OCI-LY1 (cell line): ENCODE data around the gene PPP2R5C.
"Not testable (repeated sequence)": the region's sequence is repeated elsewhere in the genome, so short reads cannot be mapped to it uniquely, and the experiment has no call there.

Experiments used
- H2AFZ ChIP-seq: fragments of 200-600 bp; sonication (generic), shearing (Covaris generic); 2 replicates; pipeline ENCODE4 v1.6.0; 2014; ENCODE audit warnings: antibody characterized with exemption, mild to moderate bottlenecking, low read length
- H3F3A ChIP-seq: fragments of 200-600 bp; sonication (generic), shearing (Covaris generic); 2 replicates; pipeline ENCODE4 v1.6.0; 2014; ENCODE audit warnings: mild to moderate bottlenecking, antibody characterized with exemption, low read length, moderate library complexity; ENCODE audit not compliant: insufficient read depth
- H3K27ac ChIP-seq: fragments of 200-600 bp; sonication (generic); 2 replicates; pipeline ENCODE4 v1.5.1; 2014; ENCODE audit warnings: low read length, mixed run types, mild to moderate bottlenecking, low read depth; ENCODE audit not compliant: poor library complexity, severe bottlenecking
- H3K27me3 ChIP-seq: fragments of 200-600 bp; sonication (generic); 2 replicates; pipeline ENCODE4 v1.6.0; 2014; ENCODE audit warnings: antibody characterized with exemption, mild to moderate bottlenecking, low read length, moderate library complexity; ENCODE audit not compliant: insufficient read depth
- H3K36me3 ChIP-seq: fragments of 200-600 bp; sonication (generic); 2 replicates; pipeline ENCODE4 v1.6.1; 2014; ENCODE audit warnings: mild to moderate bottlenecking, antibody characterized with exemption, low read length, moderate library complexity, mixed read lengths; ENCODE audit not compliant: insufficient read depth
- H3K4me1 ChIP-seq: fragments of 200-600 bp; sonication (generic); 2 replicates; pipeline ENCODE4 v1.5.1; 2014; ENCODE audit warnings: mild to moderate bottlenecking, low read length, moderate library complexity; ENCODE audit not compliant: insufficient read depth, severe bottlenecking
- H3K4me2 ChIP-seq: fragments of 200-600 bp; sonication (generic), shearing (Covaris generic); 2 replicates; pipeline ENCODE4 v1.6.1; 2014; ENCODE audit warnings: low read length
- H3K4me3 ChIP-seq: fragments of 200-600 bp; sonication (generic); 2 replicates; pipeline ENCODE4 v1.5.1; 2014; ENCODE audit warnings: low read length, low read depth, mild to moderate bottlenecking, mixed read lengths; ENCODE audit not compliant: poor library complexity, severe bottlenecking
- H3K79me2 ChIP-seq: fragments of 200-600 bp; shearing (Covaris generic); 2 replicates; pipeline ENCODE4 v1.6.1; 2016; ENCODE audit warnings: mixed run types, low read length, mixed read lengths; ENCODE audit not compliant: insufficient read depth
- H3K9ac ChIP-seq: fragments of 200-600 bp; sonication (generic), shearing (Covaris generic); 2 replicates; pipeline ENCODE4 v1.6.1; 2014; ENCODE audit warnings: mild to moderate bottlenecking, low read length, mixed read lengths
- H3K9me2 ChIP-seq: fragments of 200-600 bp; sonication (generic), shearing (Covaris generic); 2 replicates; pipeline ENCODE4 v1.6.1; 2014; ENCODE audit warnings: low read depth, mild to moderate bottlenecking, low read length, mixed read lengths
- H3K9me3 ChIP-seq: fragments of 200-600 bp; shearing (Covaris generic); 2 replicates; pipeline ENCODE4 v1.6.1; 2014; ENCODE audit warnings: low read length, mixed read lengths
- H4K20me1 ChIP-seq: fragments of 200-600 bp; sonication (generic), shearing (Covaris generic); 2 replicates; pipeline ENCODE4 v1.6.0; 2016; ENCODE audit warnings: mild to moderate bottlenecking, low read length; ENCODE audit not compliant: insufficient read depth
- CTCF ChIP-seq: fragments of 200-600 bp; sonication (generic), shearing (Covaris generic); IDR thresholded peaks from 2 replicates; pipeline ENCODE4 v1.5.1; 2017; ENCODE audit warnings: mild to moderate bottlenecking, antibody characterized with exemption, low read length, moderate library complexity, mixed read lengths
- EZH2 ChIP-seq: fragments of 200-600 bp; sonication (generic), shearing (Covaris generic); IDR thresholded peaks from 2 replicates; pipeline ENCODE4 v1.8.0; 2017; ENCODE audit warnings: borderline replicate concordance, mixed run types, mild to moderate bottlenecking, antibody characterized with exemption, low read length, moderate library complexity, mixed read lengths

The PPP2R5C gene

GRCh38 chr14:101739446-101740141, 21.9 kb upstream of the PPP2R5C start:
- Histone ChIP-seq H3K9me3 (peaks cover 8% of the 10 kb centered on the region), H4K20me1 (no peaks in the 10 kb centered on the region), H3K4me1 (no peaks in the 10 kb centered on the region), H2AFZ (no peak overlapping the region), H3K9me2 (no peaks in the 10 kb centered on the region), H3F3A (no peaks in the 10 kb centered on the region), H3K9ac (no peak overlapping the region), H3K4me2 (no peak overlapping the region), H3K27ac (no peak overlapping the region), H3K36me3 (no peaks in the 10 kb centered on the region; the same call in 1 of the 2 replicates), H3K79me2 (no peaks in the 10 kb centered on the region), H3K27me3 (0 out of 2 replicates have a peak, but pooled peaks cover 5% of the 10 kb centered on the region), H3K4me3 (no peak overlapping the region)
- TF ChIP-seq CTCF (no peak), EZH2 (no peak)

GRCh38 chr14:101740981-101741380, 20.5 kb upstream of the PPP2R5C start:
- no peak for TF ChIP-seq CTCF
- TF ChIP-seq EZH2 = no peak
- Histone ChIP-seq H3K36me3 (no peaks in the 10 kb centered on the region; the same call in 1 of the 2 replicates), H3K9me3 (peaks cover 8% of the 10 kb centered on the region), H2AFZ (no peak overlapping the region), H3K4me3 (no peak overlapping the region), H4K20me1 (no peaks in the 10 kb centered on the region), H3K4me1 (no peaks in the 10 kb centered on the region), H3K9ac (no peak overlapping the region), H3F3A (no peaks in the 10 kb centered on the region), H3K9me2 (no peaks in the 10 kb centered on the region), H3K4me2 (no peak overlapping the region), H3K27ac (no peak overlapping the region), H3K27me3 (0 out of 2 replicates have a peak, but pooled peaks cover 1% of the 10 kb centered on the region), H3K79me2 (no peaks in the 10 kb centered on the region)

GRCh38 chr14:101743701-101744100, 17.8 kb upstream of the PPP2R5C start:
- Histone ChIP-seq H2AFZ (no peak overlapping the region), H3K27ac (no peak overlapping the region), H3K4me1 (no peaks in the 10 kb centered on the region), H3K9ac (no peak overlapping the region), H3K79me2 (no peaks in the 10 kb centered on the region), H3K9me2 (no peaks in the 10 kb centered on the region), H3K9me3 (peaks cover 8% of the 10 kb centered on the region), H3K27me3 (no peaks in the 10 kb centered on the region), H3K36me3 (no peaks in the 10 kb centered on the region; the same call in 1 of the 2 replicates), H3F3A (no peaks in the 10 kb centered on the region), H3K4me3 (no peak overlapping the region), H4K20me1 (no peaks in the 10 kb centered on the region), H3K4me2 (no peak overlapping the region)
- no peak for TF ChIP-seq EZH2

- H3F3A ChIP-seq, H3K9me2 ChIP-seq, H3K4me3 ChIP-seq, H3K9me3 ChIP-seq, H3K27me3 ChIP-seq, H2AFZ ChIP-seq, H3K4me2 ChIP-seq, H3K36me3 ChIP-seq, H3K27ac ChIP-seq, H3K79me2 ChIP-seq, H3K4me1 ChIP-seq, H3K9ac ChIP-seq, H4K20me1 ChIP-seq: not testable (repeated sequence)
Measured at GRCh38 chr14:101744382-101744781, 17.1 kb upstream of the PPP2R5C start.

GRCh38 chr14:101749756-101750155, 11.8 kb upstream of the PPP2R5C start:
- not testable (repeated sequence) for H3F3A ChIP-seq, H4K20me1 ChIP-seq, H3K27me3 ChIP-seq, H2AFZ ChIP-seq, H3K9me2 ChIP-seq, H3K4me2 ChIP-seq, H3K79me2 ChIP-seq, H3K36me3 ChIP-seq, H3K4me1 ChIP-seq, H3K9me3 ChIP-seq, H3K27ac ChIP-seq, H3K9ac ChIP-seq, H3K4me3 ChIP-seq
